GM19035 (cell line): Measurements from ENCODE around the gene DCC.
A peak's percentile ranks its signal among the peaks of the same experiment; 100 is the strongest.

Experiments used
- ATAC-seq: cut with Tn5 transposase; IDR thresholded peaks from one replicate; pipeline ENCODE4 v1.9.1; 2021; ENCODE audit not compliant: unreplicated experiment

The DCC gene

GRCh38 chr18:53153281-53153680, 813.3 kb downstream of the DCC start:
- no peak for ATAC-seq

- no peak for ATAC-seq
Observed at GRCh38 chr18:53153800-53154199, 813.8 kb downstream of the DCC start.

GRCh38 chr18:53165770-53166169, 825.8 kb downstream of the DCC start:
- peak; percentile 64 for ATAC-seq

- ATAC-seq: no peak
Observed at GRCh38 chr18:53169346-53169745, 829.3 kb downstream of the DCC start.

- no peak for ATAC-seq
Observed at GRCh38 chr18:53191634-53192033, 851.6 kb downstream of the DCC start.

GRCh38 chr18:53193870-53194269, 853.9 kb downstream of the DCC start:
- no peak for ATAC-seq

GRCh38 chr18:53219853-53220252, 879.9 kb downstream of the DCC start:
- ATAC-seq: no peak

- no peak for ATAC-seq
Observed at GRCh38 chr18:53224128-53224778, 884.3 kb downstream of the DCC start.

- no peak for ATAC-seq
Observed at GRCh38 chr18:53225567-53226325, 885.7 kb downstream of the DCC start.

- ATAC-seq: no peak
Observed at GRCh38 chr18:53234610-53235009, 894.6 kb downstream of the DCC start.

GRCh38 chr18:53241161-53241560, 901.2 kb downstream of the DCC start:
- ATAC-seq: no peak

- ATAC-seq: no peak
Observed at GRCh38 chr18:53253789-53254188, 913.8 kb downstream of the DCC start.

- no peak for ATAC-seq
Observed at GRCh38 chr18:53254265-53254664, 914.3 kb downstream of the DCC start.

GRCh38 chr18:53261241-53261640, 921.2 kb downstream of the DCC start:
- ATAC-seq: no peak

- ATAC-seq: no peak
Observed at GRCh38 chr18:53266850-53267249, 926.9 kb downstream of the DCC start.

- no peak for ATAC-seq
Observed at GRCh38 chr18:53268455-53268854, 928.5 kb downstream of the DCC start.

- ATAC-seq: no peak
Observed at GRCh38 chr18:53281406-53281805, 941.4 kb downstream of the DCC start.

GRCh38 chr18:53283708-53284107, 943.7 kb downstream of the DCC start:
- ATAC-seq: no peak

GRCh38 chr18:53305461-53305860, 965.5 kb downstream of the DCC start:
- no peak for ATAC-seq

- no peak for ATAC-seq
Observed at GRCh38 chr18:53319628-53320027, 979.6 kb downstream of the DCC start.

- ATAC-seq: no peak
Observed at GRCh38 chr18:53322163-53322562, 982.2 kb downstream of the DCC start.

- no peak for ATAC-seq
Observed at GRCh38 chr18:53324353-53324752, 984.4 kb downstream of the DCC start.
